NB4 (cell line): Measurements from ENCODE around the gene TRAK1.

ENCODE experiments used
- TF ChIP-seq, protein P1 (sequence below): IDR thresholded peaks from one replicate; pipeline ENCODE4 v1.5.1; 2012; ENCODE audit warnings: low read depth, low read length
- TF ChIP-seq, protein P2 (sequence below): IDR thresholded peaks from 2 replicates; pipeline ENCODE4 v1.6.1; 2011; ENCODE audit warnings: low read depth, low read length

DNA sequence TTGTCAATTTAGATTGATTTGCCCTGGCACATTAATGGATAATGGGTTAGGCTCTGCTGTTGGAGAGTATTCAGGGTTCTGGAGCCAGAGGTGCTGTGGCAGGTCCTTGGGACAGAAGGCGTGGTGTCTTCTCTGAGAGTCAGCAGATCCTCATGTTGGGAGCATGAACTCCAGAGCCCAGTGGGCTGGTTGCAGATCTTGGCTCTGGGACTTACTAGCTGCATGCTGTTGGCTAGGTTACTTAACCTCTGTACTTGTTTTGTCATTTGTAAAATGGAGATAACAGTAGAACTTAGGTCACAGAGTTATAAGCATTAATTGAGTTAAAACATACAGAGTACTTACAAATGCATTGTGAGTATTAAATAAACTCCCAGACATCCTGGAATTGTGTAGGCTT is 97.2 kb downstream of the TRAK1 start:
- TF ChIP-seq, protein P1, sequence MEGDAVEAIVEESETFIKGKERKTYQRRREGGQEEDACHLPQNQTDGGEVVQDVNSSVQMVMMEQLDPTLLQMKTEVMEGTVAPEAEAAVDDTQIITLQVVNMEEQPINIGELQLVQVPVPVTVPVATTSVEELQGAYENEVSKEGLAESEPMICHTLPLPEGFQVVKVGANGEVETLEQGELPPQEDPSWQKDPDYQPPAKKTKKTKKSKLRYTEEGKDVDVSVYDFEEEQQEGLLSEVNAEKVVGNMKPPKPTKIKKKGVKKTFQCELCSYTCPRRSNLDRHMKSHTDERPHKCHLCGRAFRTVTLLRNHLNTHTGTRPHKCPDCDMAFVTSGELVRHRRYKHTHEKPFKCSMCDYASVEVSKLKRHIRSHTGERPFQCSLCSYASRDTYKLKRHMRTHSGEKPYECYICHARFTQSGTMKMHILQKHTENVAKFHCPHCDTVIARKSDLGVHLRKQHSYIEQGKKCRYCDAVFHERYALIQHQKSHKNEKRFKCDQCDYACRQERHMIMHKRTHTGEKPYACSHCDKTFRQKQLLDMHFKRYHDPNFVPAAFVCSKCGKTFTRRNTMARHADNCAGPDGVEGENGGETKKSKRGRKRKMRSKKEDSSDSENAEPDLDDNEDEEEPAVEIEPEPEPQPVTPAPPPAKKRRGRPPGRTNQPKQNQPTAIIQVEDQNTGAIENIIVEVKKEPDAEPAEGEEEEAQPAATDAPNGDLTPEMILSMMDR = no peak
- TF ChIP-seq, protein P2, sequence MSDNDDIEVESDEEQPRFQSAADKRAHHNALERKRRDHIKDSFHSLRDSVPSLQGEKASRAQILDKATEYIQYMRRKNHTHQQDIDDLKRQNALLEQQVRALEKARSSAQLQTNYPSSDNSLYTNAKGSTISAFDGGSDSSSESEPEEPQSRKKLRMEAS = no peak
